Measurements from ENCODE around the gene CABP2.

GRCh38 chr11:67500831-67501715 lies 22.2 kb downstream of the CABP2 start:
- TF ChIP-seq CTCF (IDR thresholded peaks at IDR 0.05) (no peak), POLR2A (IDR thresholded peaks at IDR 0.05) (no peak)

Data from Peyer's patch (tissue), 4 donors.